Activated CD4-positive, alpha-beta T cell treated with anti-CD3 and anti-CD28 coated beads, Interleukin-2, amount 50 U/mL, for 48 hours (primary cell): ENCODE measurements around the gene SCAF11.

Experiments used
- DNase-seq, 2 experiments: peaks; one replicate each; pipeline ENCODE4 v3.0.0-alpha.2; 2020

Gene SCAF11

GRCh38 chr12:45981075-45981837, 9.1 kb downstream of the SCAF11 start:
- DNase-seq: no peak

GRCh38 chr12:45980540-45980939, 9.8 kb downstream of the SCAF11 start:
- no peak for DNase-seq

GRCh38 chr12:45978108-45978507, 12.3 kb downstream of the SCAF11 start:
- DNase-seq: no peak

GRCh38 chr12:45977620-45978019, 12.8 kb downstream of the SCAF11 start:
- DNase-seq: no peak

GRCh38 chr12:45975506-45975905, 14.9 kb downstream of the SCAF11 start:
- no peak for DNase-seq

- DNase-seq: no peak
Observed at GRCh38 chr12:45974883-45975282, 15.5 kb downstream of the SCAF11 start.

- no peak for DNase-seq
Observed at GRCh38 chr12:45974171-45974719, 16.1 kb downstream of the SCAF11 start.

- no peak for DNase-seq
Observed at GRCh38 chr12:45973526-45973925, 16.8 kb downstream of the SCAF11 start.

GRCh38 chr12:45970391-45970790, 20.0 kb downstream of the SCAF11 start:
- no peak for DNase-seq

GRCh38 chr12:45969084-45969483, 21.3 kb downstream of the SCAF11 start:
- DNase-seq: no peak

GRCh38 chr12:45966486-45966885, 23.9 kb downstream of the SCAF11 start:
- DNase-seq: no peak

- DNase-seq: no peak
Observed at GRCh38 chr12:45962553-45963325, 27.6 kb downstream of the SCAF11 start.

GRCh38 chr12:45959728-45960127, 30.6 kb downstream of the SCAF11 start:
- no peak for DNase-seq

- DNase-seq: no peak
Observed at GRCh38 chr12:45959025-45959424, 31.3 kb downstream of the SCAF11 start.

- DNase-seq: no peak
Observed at GRCh38 chr12:45948546-45948945, 41.8 kb downstream of the SCAF11 start.

- DNase-seq: no peak
Observed at GRCh38 chr12:45946435-45946834, 43.9 kb downstream of the SCAF11 start.

GRCh38 chr12:45944771-45945170, 45.6 kb downstream of the SCAF11 start:
- no peak for DNase-seq

- DNase-seq: no peak
Observed at GRCh38 chr12:45939759-45940158, 50.6 kb downstream of the SCAF11 start.

GRCh38 chr12:45938566-45938965, 51.8 kb downstream of the SCAF11 start:
- DNase-seq: no peak

- DNase-seq: no peak
Observed at GRCh38 chr12:45934956-45935355, 55.4 kb downstream of the SCAF11 start.

GRCh38 chr12:45933504-45933903, 56.9 kb downstream of the SCAF11 start:
- no peak for DNase-seq

GRCh38 chr12:45930369-45930768, 60.0 kb downstream of the SCAF11 start:
- DNase-seq: no peak

- no peak for DNase-seq
Observed at GRCh38 chr12:45928309-45928708, 62.1 kb downstream of the SCAF11 start.

GRCh38 chr12:45918818-45919217, 71.6 kb downstream of the SCAF11 start:
- no peak for DNase-seq
